HEK293T (cell line): Measurements from ENCODE around the gene LTN1.

Source experiments
- ARNT ChIP-seq: fragments of 450-650 bp; IDR thresholded peaks from 2 replicates; pipeline ENCODE4 v1.6.1; 2017; ENCODE audit warnings: mild to moderate bottlenecking
- FOXA1 ChIP-seq: fragments of 450-650 bp; IDR thresholded peaks from 2 replicates; pipeline ENCODE4 v1.6.1; 2016; ENCODE audit warnings: mild to moderate bottlenecking
- FOXK2 ChIP-seq: fragments of 450-650 bp; IDR thresholded peaks from 2 replicates; pipeline ENCODE4 v1.6.1; 2016; ENCODE audit warnings: mild to moderate bottlenecking
- FOXM1 ChIP-seq: fragments of 450-650 bp; IDR thresholded peaks from 2 replicates; pipeline ENCODE4 v1.6.1; 2017; ENCODE audit warnings: mild to moderate bottlenecking, borderline replicate concordance
- LEF1 ChIP-seq: fragments of 450-650 bp; IDR thresholded peaks from 2 replicates; pipeline ENCODE4 v1.6.1; 2017; ENCODE audit warnings: mild to moderate bottlenecking, borderline replicate concordance
- NFRKB ChIP-seq: fragments of 450-650 bp; IDR thresholded peaks from 2 replicates; pipeline ENCODE4 v1.6.1; 2016; ENCODE audit warnings: mild to moderate bottlenecking, moderate library complexity
- SP1 ChIP-seq: fragments of 450-650 bp; IDR thresholded peaks from 2 replicates; pipeline ENCODE4 v1.6.1; 2017
- TARDBP ChIP-seq: fragments of 450-650 bp; IDR thresholded peaks from 2 replicates; pipeline ENCODE4 v1.6.1; 2016

- no peak for TF ChIP-seq LEF1
- TF ChIP-seq FOXA1, result no peak
- no peak for TF ChIP-seq ARNT
- TF ChIP-seq TARDBP, result no peak
- TF ChIP-seq FOXM1, result no peak
- TF ChIP-seq NFRKB, result no peak
- no peak for TF ChIP-seq SP1
- TF ChIP-seq FOXK2, result no peak
Measured at GRCh38 chr21:28908351-28908750, 84.3 kb downstream of the LTN1 start.
